ENCODE data around the gene GALK1.
"Not testable (repeated sequence)": the region's sequence is repeated elsewhere in the genome, so short reads cannot be mapped to it uniquely, and the experiment has no call there.

The GALK1 gene

DNA sequence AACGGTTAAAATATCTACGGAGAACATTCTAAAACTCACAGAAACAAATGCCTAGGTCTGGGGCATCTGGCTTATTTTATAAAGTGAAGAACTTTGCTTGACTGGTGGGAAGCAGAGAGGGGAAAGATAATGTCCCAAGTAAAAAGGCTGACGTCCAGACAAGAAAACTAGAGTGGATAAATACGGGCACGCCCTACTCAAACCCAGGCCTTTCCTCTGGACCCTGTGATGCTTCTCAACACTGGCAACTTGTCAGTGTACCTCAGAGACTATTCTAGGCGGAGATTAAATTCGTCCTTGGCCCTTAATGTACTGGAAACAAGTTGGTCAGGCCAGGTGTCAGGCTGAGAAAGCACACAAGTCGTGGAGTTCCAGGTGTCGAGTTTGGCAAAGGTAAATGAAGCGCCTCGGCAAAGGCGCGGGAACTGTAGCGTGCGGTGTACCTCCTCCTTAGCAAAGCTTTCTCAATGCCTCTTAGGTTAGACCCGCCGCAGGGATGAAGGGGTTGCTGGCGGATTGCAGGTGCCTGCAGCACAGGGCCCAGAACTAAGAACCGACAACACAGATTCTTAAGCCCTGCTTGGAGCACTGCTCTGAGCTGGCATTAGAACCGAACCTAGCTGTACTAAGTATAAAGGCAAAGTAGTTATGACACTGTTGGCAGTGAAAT is 18.9 kb upstream of the GALK1 start:
- no peak for DNase-seq

DNA sequence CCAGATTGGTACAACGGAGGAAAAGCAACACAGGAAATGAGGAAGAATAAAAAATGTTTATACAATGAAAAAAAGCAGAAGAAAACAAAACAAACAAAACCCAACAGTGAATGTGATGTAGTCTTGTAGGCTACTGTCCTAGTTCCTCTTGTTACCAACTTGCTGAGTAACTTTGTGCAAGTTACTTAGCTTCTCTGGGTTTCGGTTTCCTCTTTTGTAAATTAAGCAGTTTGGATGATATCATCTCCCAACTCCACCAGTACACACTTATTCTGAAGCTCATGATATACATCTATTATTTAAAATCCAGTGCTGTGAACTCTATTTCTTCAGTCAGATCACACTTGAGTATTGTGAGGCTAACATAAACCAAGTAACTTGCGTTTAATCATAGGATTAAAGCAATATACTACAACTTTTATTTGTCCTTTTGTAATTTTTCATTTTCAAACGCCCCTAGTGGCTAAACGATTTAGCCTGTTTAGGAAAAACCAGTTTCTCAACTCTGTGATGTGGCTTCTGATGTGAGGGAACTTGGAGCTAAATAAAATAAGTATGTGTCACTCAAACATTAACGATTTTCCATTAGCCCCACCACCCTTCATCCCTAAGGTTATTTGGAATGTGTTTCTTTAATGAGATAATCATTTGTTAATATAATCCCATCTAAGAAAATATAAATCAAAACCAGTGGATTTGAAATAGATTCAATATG is 18.2 kb upstream of the GALK1 start:
- DNase-seq, result peak in 1 of 2 donors; percentile 65

DNA sequence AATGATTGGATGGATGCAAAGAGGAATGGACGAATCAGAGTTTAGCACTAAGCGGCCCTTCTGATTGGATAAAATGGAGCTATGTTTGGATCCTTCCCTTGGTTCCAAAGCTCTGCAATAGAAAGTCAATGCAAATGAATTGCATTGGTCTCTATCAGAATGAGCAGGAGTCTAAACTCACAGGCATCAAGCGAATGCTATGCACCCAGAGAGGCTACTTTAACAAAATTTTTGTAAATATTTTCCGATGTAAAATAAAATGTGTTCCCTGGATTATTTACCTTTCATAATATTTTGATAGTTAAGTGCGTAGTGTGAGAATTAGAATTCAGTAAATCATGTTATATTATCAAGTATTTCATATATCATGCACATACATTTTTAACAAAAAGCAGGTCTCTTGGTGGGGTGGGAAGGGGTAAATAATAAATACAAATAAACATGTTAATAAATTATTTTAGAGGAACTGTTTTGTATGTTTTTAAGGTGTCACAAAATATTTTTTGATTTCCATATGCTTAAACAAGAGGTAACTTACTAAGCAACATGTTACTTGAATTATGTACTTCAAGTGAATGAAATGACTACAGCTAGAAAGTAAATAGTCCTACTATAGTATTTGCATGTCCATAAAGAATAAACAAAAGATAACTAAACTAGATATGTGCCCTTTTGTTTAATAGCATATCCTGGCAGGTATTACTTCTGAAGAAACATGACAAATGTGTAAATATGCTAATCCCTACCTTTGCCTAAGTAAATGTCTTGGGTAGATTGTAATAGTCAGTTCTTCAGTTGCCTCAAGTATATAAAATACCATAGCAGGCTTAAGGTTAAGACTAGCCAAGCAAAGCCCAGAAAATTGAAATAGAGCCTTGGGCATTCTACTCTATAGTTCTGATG is 15.2 kb upstream of the GALK1 start:
- peak in 1 of 2 donors; percentile 23 for DNase-seq

DNA sequence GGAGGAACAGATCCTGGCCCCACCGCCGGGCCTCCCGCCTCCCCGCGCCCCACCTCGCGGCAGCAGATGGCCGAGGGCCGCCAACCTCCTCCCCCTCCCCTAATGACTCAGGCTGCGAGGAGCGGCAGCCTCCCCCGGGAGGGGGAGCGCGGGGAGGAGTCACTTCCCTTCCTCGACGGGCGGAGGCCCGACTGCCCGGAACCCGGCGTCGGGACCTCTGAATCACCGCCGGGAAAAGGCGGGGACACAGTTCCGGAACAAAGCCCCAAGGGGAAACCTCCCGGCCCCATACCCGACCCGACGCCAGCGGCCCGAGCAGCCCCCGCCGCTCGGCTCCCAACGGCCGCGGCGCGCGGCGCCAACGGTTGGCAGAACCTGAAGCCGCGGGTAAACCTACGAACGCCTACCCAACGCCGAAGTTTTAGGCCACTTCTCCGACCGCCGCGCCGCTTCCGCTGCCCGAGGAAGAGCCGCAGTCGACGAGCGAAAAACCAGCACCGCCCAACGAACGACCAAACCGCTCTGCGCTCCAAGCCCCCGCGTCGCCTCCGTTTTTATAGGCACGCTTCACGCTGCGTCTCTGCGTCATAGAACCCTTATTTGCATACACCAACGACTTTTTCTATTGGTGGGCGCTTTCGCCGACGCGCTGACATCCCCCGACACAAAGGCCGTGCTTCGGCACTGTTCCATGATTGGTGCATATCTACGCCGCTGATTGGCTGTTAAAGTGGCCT is 14.4 kb upstream of the GALK1 start:
- DNase-seq, result peak; percentile 94 to 99

DNA sequence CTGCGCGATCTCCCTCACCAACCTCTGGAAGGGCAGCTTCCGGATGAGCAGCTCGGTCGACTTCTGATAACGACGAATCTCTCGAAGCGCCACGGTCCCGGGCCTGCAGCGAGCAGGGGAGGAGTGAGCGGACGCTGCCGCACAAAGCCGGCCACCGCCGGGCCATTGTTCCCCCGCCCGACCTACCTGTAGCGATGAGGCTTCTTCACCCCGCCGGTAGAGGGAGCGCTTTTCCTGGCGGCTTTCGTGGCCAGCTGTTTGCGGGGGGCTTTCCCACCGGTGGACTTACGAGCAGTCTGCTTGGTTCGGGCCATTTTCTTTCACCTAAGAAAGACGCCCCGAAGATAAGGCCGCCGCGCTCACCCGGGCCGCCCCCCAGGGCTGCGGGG is 13.9 kb upstream of the GALK1 start:
- no peak for DNase-seq

DNA sequence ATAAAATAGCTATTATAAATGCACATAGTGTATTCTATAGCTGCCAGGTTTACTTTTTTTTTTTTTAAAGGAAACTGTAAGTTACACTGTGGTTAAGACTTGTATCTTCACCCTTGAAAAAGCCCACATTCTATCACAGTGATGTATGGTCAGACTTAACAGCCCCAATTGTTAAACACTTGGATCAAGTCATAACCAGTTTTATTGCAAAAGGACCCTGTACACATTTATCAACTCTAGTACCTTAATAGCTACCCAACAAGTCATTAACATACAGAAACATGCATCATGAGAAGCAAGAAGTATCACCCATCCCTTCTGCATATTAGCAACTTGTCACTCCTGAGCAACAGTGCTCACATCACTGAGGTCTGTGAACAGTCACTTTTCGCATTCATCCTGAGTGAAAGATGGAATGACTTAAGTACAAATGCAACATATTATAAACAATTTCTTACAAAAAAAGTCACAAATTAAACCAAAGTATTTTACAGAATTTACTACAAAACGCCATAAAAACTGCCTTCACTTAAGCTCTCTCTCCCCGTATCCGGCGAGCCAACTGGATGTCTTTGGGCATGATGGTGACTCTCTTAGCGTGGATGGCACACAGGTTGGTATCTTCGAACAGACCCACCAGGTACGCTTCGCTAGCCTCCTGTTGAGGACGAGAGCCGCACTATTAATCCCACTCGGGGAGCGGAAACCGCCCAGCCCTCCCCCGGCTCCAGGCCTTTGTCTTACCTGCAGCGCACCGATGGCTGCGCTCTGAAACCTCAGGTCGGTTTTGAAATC is 13.3 kb upstream of the GALK1 start:
- DNase-seq, result not testable (repeated sequence)

DNA sequence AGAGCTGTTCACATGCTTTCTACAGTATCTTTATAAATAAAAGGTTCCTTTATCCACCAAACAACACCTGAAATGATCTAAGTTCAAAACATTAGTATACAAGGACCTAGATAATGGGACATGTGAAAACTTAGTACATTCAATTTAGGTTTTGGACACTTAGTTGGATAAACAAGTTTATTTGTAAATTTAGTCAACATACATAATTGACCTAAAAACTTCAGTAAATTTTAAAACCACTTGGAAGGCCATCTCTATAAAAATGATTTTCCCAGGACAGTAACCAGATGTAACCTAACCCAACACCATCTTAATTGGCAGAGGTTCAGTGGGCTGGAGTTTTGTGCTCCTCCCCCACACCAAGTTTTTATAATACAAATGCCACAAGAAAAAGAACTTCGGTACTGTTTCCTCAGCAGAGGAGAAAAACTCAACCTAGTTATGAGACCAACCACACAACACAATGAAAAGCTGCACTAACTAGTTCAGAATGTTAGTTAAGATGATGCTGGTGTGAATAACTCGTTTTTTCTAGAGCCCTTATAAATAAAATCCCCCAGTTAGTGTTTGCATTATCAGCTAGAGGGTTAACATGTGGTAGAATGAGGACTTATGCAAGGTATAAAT is 12.4 kb upstream of the GALK1 start:
- DNase-seq, result peak in 1 of 2 donors; percentile 2

DNA sequence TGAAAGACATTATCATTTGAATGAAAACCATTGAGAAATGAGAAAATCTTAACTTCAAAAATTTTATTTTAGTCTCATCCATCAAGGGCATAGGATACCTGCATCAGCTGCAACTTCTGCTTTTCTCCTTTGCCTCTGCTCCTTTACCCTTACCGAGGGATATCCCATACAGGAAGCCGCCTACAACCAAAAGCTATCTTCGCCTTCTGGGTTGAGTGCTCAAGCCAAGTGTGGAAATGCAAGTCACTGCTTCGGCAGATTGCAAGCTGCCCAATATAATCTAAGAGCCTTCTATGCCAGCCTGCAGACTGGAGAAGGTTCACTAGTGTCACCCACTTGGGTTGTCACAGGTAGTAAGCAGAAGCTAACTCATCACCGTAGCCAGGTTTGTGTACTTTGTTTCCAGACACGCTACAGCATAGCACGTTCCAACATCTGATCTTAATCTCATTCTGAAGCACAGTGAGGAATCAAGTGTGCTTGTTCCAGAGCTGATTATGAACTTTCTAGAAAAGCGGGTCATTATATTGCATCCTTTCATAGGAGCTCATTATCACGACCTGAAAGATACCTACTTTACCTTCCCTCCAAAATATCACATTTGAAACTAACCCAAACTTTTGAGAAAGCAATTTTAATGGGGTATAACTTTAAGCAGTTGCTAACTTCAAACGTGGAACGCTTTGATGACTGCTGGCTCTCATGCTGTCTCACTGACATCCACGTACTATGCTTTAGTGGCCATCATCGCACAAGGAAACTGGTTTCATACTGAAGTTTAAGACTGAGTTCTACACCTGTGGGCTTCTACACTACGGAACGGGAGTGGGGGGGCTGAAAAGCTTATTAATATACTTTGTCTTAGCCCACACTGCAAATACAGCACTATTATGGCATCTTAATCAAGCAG is 11.6 kb upstream of the GALK1 start:
- DNase-seq, result no peak

DNA sequence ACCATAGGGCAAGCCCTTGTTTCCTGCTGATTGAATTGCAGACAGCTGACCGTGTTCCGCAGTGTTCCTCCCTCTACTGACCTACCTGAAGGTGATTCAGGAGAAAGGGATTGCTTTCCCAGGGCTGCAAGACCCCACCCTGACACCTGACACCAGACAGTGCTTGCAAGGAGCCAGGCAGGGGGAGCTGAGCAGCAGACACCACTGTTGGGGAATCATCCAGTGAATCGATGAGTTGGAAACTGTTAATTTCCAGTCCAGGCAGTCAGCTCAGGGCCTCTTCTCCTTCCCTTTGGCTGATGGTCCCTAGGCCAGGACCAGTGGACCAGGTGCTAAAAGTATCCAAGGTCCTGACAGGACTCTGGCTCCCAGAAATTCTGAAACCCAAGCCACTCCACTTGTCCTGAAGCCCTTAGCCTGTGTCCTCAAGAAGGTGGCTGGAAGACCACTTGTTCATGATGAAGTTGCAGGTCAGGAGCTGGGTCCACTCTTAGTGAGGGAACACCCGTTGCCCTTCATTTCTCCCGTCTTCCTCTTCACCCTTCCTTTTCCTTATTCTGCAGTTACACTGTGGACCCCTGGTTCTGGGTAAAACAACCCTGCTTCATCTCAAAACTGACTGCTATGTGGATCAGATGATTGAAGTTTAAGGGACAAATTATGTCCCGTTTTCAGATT is 10.1 kb upstream of the GALK1 start:
- DNase-seq, result no peak

DNA sequence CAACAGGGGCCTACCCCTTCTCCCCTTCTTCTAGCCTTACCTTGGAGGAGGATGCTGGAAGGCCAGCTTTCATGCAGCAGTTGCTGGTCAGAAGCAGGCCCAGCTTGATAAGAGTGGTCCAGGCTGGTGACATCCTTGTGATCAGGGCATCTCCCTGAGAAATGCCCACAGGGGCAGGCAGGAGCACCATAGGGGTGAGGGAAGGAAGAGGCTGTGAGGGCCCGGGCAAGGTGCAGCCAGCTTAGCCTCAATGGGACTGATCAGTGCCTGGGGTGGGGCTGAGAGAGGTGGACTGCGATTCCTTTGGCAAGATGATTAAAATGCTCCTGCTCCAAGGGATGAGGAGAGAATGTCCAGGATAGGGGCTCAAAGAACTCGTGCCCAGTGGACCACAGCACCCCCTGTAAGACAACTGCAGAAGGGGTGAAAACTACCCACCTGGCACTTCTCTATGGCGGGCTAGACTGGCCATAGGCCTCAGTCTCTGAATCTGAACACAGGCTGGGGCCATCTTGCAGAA is 9.5 kb upstream of the GALK1 start:
- no peak for DNase-seq

DNA sequence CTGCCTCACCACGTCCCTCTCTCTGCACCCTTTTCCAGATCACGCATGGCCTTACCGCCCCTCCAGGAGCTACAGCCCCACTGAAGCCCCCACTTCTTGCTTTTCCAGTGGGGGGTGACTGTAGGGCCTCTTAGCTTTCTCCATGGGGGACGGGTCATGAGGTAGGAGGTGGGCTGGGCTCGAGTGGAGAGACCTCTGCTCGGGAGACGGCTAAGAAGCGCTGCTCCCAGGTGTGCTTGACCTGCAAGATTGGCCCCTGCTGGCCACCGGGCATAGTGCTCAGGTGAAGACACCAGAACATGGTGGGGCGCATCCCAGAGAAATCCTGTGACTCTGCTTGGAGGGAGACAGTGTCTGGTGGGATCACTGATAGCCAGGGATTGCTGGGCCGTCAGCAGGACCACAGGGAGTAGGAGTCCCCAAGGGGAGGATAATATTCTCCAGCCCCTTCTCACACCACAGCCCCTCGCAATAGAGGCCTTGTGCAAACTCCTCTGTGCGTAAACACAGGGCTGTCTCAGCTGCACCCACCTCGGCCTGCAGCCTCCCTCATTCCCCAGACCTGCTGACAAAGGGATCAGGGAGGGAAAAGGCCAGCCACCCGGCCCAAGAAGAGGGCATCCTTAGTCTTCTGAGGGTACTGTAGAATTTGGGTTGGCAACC is 8.9 kb upstream of the GALK1 start:
- DNase-seq, result no peak

DNA sequence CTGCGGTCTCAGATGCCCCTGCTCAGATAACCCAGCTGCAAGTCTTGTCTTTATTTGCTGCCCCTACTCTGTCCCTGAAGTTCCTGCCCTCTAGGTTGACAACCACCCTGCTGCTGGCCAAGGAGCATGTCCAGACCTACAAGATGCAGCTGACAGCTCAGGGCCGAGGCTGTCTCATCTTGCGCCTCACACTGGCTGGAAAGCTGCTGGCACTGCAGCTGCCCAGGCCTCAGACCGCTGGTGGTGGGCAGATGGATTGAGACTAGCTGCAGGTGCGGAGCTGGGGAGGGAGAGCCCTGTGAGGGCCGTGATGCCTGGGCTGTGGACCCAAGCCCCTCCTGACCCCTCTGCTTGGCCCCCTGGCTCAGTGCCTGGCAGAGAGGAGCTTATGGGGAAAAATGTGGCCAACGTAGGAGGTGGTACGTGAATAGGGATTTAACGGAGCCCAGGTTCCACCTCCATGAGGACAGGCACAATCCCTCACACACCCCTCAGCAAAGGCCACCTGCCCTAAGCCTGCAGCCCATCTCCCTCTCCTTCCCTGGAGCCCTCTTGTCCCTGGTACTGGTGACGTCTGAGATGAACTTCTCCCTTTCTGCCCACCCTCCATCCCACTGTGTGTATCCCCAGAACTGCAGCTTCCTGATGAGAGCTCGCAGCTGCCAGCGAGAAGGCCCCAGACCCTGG is 8.3 kb upstream of the GALK1 start:
- DNase-seq, result no peak

DNA sequence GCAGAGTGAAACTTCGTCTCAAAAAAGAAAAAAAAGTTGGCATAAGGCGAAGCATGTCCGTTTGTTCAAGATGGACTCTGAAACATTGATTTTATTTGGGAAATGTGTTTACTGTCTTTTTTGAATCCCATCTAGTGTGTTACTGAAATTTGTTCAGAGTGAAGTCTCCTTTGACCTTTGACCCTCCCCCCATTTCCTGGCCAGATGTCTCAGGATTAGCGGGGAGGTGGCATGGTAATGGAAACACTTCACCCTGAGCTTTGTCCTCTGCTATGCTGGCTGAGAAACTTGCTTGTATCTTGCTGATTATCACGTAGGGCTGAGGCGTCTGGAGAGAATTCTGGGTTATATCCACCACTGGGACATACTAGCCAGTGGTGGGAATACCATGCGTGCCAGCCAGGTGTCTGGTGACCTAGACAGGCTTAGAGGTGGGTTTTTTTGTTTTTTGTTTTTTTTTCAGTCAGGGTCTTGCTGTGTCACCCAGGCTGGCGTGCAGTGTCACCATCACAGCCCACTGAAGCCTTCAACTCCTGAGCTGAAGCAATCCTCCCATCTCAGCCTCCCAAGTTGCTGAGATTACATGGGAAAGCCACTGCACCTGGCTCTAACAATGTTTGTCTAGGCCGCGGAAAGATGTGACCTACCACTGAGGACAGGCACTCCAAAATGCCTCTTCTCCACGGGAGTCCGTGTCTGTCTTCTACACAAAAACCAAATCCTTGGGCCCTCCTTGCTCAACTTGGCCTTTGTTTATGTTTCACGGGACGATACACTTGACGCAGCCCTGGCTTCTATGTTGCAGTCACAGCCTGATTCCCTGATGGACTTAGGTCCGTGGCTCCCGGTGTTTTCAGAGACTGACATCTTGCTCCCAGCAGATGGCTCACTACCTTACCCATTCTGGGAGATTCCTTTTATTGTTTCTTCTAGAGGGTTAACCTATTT is 6.6 kb upstream of the GALK1 start:
- no peak for DNase-seq

DNA sequence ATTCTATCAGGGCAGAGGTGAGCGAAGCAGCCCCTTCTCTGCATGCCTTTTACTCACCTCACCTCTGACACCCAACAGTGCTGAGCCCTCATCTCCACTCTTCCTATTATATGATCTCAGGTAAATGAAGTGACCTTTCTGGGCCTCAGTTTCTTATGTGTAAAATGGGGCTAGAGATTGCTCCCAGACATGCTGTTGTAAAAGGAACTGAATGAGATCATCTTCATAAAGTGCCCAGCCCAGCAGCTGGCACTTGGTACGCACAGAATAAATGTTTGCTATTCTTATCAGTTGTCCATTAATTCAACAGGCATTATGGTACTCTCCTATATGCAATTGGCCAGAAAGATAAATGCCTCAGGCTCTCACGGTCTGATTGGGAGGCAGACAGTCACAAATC is 4.5 kb upstream of the GALK1 start:
- no peak for DNase-seq

DNA sequence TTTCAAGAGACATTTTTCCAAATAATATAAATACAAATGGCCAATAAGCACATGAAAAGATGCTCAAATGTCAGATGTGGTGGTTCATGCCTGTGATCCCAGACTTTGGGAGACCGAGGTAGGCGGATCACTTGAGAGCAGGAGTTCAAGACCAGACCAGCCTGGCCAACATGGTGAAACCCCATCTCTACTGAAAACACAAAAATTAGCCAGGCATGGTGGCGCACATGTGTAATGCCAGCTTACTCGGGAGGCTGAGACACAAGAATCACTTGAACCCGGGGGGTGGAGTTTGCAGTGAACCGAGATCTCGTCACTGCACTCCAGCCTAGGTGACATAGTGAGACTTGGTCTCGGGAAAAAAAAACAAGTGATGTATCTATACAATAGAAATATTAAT is 2.9 kb upstream of the GALK1 start:
- DNase-seq, result no peak

DNA sequence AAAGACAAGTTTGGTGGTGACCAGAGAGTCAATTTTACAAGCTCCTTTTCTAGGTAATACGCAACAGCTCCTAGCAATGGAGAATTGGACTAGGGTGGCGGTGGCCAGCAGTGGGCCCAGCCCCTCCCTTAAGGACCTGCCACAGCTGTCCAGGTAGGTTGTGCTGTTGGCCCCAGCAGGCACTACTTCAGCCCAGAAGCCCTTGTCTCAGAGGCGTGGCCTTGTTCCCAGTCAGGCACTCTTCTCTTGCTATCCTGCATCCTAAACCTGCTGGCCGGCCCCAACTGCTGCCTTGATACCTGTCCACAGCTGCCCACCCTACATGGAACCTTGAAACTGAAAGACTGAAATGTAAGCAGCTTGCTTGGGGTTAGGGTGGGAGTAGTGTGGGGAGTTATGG is 989 bp upstream of the GALK1 start:
- DNase-seq, result no peak

DNA sequence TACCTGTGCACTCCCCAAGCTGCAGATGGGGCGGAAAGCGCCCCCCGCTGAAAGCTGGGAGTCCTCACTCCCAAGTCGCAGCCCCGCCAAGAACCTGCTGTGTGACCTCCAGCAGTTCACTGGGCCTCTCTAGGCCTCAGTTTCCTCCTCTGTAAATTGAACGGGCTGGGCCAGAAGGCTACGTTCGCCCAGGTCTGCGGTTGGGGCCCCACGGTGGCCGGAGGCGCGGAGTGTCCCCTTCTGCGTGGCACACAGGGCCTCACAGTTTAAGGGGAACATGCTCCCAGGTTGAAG is 628 bp downstream of the GALK1 start:
- DNase-seq, result no peak
